NT2/D1 (cell line): ENCODE measurements around the gene MED16.
"Not testable (repeated sequence)": the region's sequence is repeated elsewhere in the genome, so short reads cannot be mapped to it uniquely, and the experiment has no call there.

Experiments
- SUZ12 ChIP-seq: IDR thresholded peaks from 2 replicates; pipeline ENCODE4 v1.6.1; 2011; ENCODE audit not compliant: insufficient read length, insufficient read depth; ENCODE audit errors: extremely low read depth
- YY1 ChIP-seq: IDR thresholded peaks from 2 replicates; pipeline ENCODE4 v1.6.1; 2011; ENCODE audit not compliant: insufficient read length, insufficient read depth

GRCh38 chr19:853614-854220 lies 39.3 kb downstream of the MED16 start:
- not testable (repeated sequence) for TF ChIP-seq SUZ12, YY1
